ENCODE results near the gene PRKN. TPM values are rescaled to one million over a fixed set of nuclear protein-coding genes. Genes with fewer than 3 reads are reported as not detected.

Gene PRKN
- total RNA-seq, 1 donor from 2014 or later: 25.5 TPM

GRCh38 chr6:162770136-162770535, 42.6 kb upstream of the PRKN start:
- intact Hi-C loops (cut with micrococcal nuclease): no loop called here
- TF ChIP-seq CTCF (IDR thresholded peaks at IDR 0.05; ENCODE audit: borderline replicate concordance): no peak
- no peak overlapping the region for H3K27ac ChIP-seq (replicated peaks)
- H3K36me3 ChIP-seq: no peaks in the 10 kb centered on the region
- DNase-seq: no peak
- H3K4me1 ChIP-seq: no peaks in the 10 kb centered on the region
- H3K4me3 ChIP-seq: no peak overlapping the region
- H3K9me3 ChIP-seq (replicated peaks): peaks cover 9% of the 10 kb centered on the region
- H3K27me3 ChIP-seq (ENCODE audit: low read depth): no peaks in the 10 kb centered on the region

GRCh38 chr6:162753775-162754174, 26.2 kb upstream of the PRKN start:
- Histone ChIP-seq H3K27ac (replicated peaks) (no peak overlapping the region), H3K4me3 (no peak overlapping the region), H3K27me3 (ENCODE audit: low read depth) (no peaks in the 10 kb centered on the region), H3K36me3 (no peaks in the 10 kb centered on the region), H3K9me3 (replicated peaks) (no peaks in the 10 kb centered on the region), H3K4me1 (no peaks in the 10 kb centered on the region)
- intact Hi-C loops (cut with micrococcal nuclease): no loop called here
- DNase-seq: no peak
- TF ChIP-seq CTCF (IDR thresholded peaks at IDR 0.05; ENCODE audit: borderline replicate concordance): no peak

- no peak for TF ChIP-seq CTCF (IDR thresholded peaks at IDR 0.05; ENCODE audit: borderline replicate concordance)
- DNase-seq: no peak
- H3K4me1 ChIP-seq: no peaks in the 10 kb centered on the region
Observed at GRCh38 chr6:162751211-162751859, 23.8 kb upstream of the PRKN start.

GRCh38 chr6:162750776-162751175, 23.2 kb upstream of the PRKN start:
- Histone ChIP-seq H3K4me1 (no peaks in the 10 kb centered on the region), H3K36me3 (no peaks in the 10 kb centered on the region), H3K4me3 (no peak overlapping the region), H3K9me3 (replicated peaks) (no peaks in the 10 kb centered on the region), H3K27me3 (ENCODE audit: low read depth) (no peaks in the 10 kb centered on the region), H3K27ac (replicated peaks) (no peak overlapping the region)
- intact Hi-C loops (cut with micrococcal nuclease): no loop called here
- DNase-seq: no peak
- TF ChIP-seq CTCF (IDR thresholded peaks at IDR 0.05; ENCODE audit: borderline replicate concordance): no peak

More at GRCh38 chr6:162751211-162751859, 23.8 kb upstream of the PRKN start:
- no peak overlapping the region for H3K4me3 ChIP-seq
- no peaks in the 10 kb centered on the region for H3K27me3 ChIP-seq (ENCODE audit: low read depth)
- intact Hi-C loops (cut with micrococcal nuclease): no loop called here
- no peak overlapping the region for H3K27ac ChIP-seq (replicated peaks)
- no peaks in the 10 kb centered on the region for H3K36me3 ChIP-seq
- H3K9me3 ChIP-seq (replicated peaks): no peaks in the 10 kb centered on the region

- peaks cover 5% of the 10 kb centered on the region for H3K4me1 ChIP-seq
- TF ChIP-seq CTCF (IDR thresholded peaks at IDR 0.05; ENCODE audit: borderline replicate concordance): peak; percentile 61
- H3K27me3 ChIP-seq (ENCODE audit: low read depth): no peaks in the 10 kb centered on the region
- intact Hi-C loops (cut with micrococcal nuclease): no loop called here
- no peak for DNase-seq
- no peaks in the 10 kb centered on the region for H3K36me3 ChIP-seq
- no peak overlapping the region for H3K27ac ChIP-seq (replicated peaks)
- no peak overlapping the region for H3K4me3 ChIP-seq
- H3K9me3 ChIP-seq (replicated peaks): no peaks in the 10 kb centered on the region
Observed at GRCh38 chr6:162736961-162737360, 9.4 kb upstream of the PRKN start.
